RWPE2 (cell line): ENCODE results near the gene MON2.

Experiments used
- ATAC-seq: fragments of 200-7000 bp; cut with Tn5 transposase; 3 replicates; pipeline ENCODE4 v1.9.1; 2021; ENCODE audit warnings: low read depth
- DNase-seq: peaks from one replicate; pipeline ENCODE4 v3.0.0-alpha.2; 2020; ENCODE audit warnings: low spot score
- H3K27ac ChIP-seq: fragments of 450-650 bp; 2 replicates; pipeline ENCODE4 v1.5.1; 2017; ENCODE audit warnings: mild to moderate bottlenecking; ENCODE audit not compliant: poor library complexity, severe bottlenecking
- H3K27me3 ChIP-seq: fragments of 250-450 bp; sonication (Bioruptor Pico); 2 replicates; pipeline ENCODE4 v1.5.1; 2021; ENCODE audit warnings: mild to moderate bottlenecking, moderate library complexity; ENCODE audit not compliant: insufficient read depth, poor library complexity, severe bottlenecking
- H3K36me3 ChIP-seq: fragments of 250-450 bp; sonication (Bioruptor Pico); 2 replicates; pipeline ENCODE4 v1.5.1; 2020; ENCODE audit warnings: low read depth, mild to moderate bottlenecking, moderate library complexity
- H3K4me1 ChIP-seq: fragments of 250-450 bp; sonication (Bioruptor Pico); 2 replicates; pipeline ENCODE4 v1.5.1; 2021; ENCODE audit warnings: mild to moderate bottlenecking, moderate library complexity; ENCODE audit not compliant: insufficient read depth, poor library complexity, severe bottlenecking
- H3K4me3 ChIP-seq: fragments of 250-450 bp; sonication (Bioruptor Pico); 2 replicates; pipeline ENCODE4 v1.5.1; 2021; ENCODE audit warnings: mild to moderate bottlenecking, moderate library complexity; ENCODE audit not compliant: severe bottlenecking
- H3K9me3 ChIP-seq: fragments of 250-450 bp; sonication (Bioruptor Pico); 2 replicates; pipeline ENCODE4 v1.5.1; 2021; ENCODE audit warnings: mild to moderate bottlenecking, moderate library complexity; ENCODE audit not compliant: severe bottlenecking
- CTCF ChIP-seq: fragments of 450-650 bp; IDR thresholded peaks from one replicate; pipeline ENCODE4 v1.5.1; 2017; ENCODE audit warnings: mild to moderate bottlenecking, moderate library complexity; ENCODE audit not compliant: poor library complexity, severe bottlenecking

The MON2 gene

GRCh38 chr12:62582065-62582366 lies 115.4 kb downstream of the MON2 start:
- H3K27me3 ChIP-seq = no peaks in the 10 kb centered on the region
- no peak overlapping the region for H3K27ac ChIP-seq
- H3K4me3 ChIP-seq = no peak overlapping the region
- ATAC-seq (no peak), DNase-seq (no peak)
- peaks cover 29% of the 10 kb centered on the region for H3K36me3 ChIP-seq
- peak; percentile 59 for TF ChIP-seq CTCF
- H3K4me1 ChIP-seq = no peaks in the 10 kb centered on the region
- no peaks in the 10 kb centered on the region for H3K9me3 ChIP-seq

- Histone ChIP-seq H3K27ac (no peak overlapping the region), H3K27me3 (no peaks in the 10 kb centered on the region), H3K36me3 (peaks cover 39% of the 10 kb centered on the region), H3K9me3 (no peaks in the 10 kb centered on the region), H3K4me3 (no peak overlapping the region), H3K4me1 (no peaks in the 10 kb centered on the region)
- ATAC-seq = no peak
- TF ChIP-seq CTCF = no peak
- no peak for DNase-seq
Observed at GRCh38 chr12:62584619-62585018, 118.0 kb downstream of the MON2 start.

- no peak for TF ChIP-seq CTCF
- no peak for DNase-seq
- H3K36me3 ChIP-seq = peaks cover 37% of the 10 kb centered on the region
- no peak overlapping the region for H3K27ac ChIP-seq
- no peaks in the 10 kb centered on the region for H3K4me1 ChIP-seq
- no peak for ATAC-seq
- no peaks in the 10 kb centered on the region for H3K9me3 ChIP-seq
- no peak overlapping the region for H3K4me3 ChIP-seq
- H3K27me3 ChIP-seq = no peaks in the 10 kb centered on the region
Observed at GRCh38 chr12:62586850-62587249, 120.2 kb downstream of the MON2 start.

- Histone ChIP-seq H3K27me3 (no peaks in the 10 kb centered on the region), H3K36me3 (peaks cover 38% of the 10 kb centered on the region), H3K9me3 (no peaks in the 10 kb centered on the region), H3K27ac (no peak overlapping the region), H3K4me1 (no peaks in the 10 kb centered on the region), H3K4me3 (no peak overlapping the region)
- no peak for ATAC-seq
- DNase-seq = no peak
- TF ChIP-seq CTCF = no peak
Observed at GRCh38 chr12:62588916-62589315, 122.3 kb downstream of the MON2 start.

GRCh38 chr12:62597253-62597652 lies 130.6 kb downstream of the MON2 start:
- Histone ChIP-seq H3K4me1 (peaks cover 7% of the 10 kb centered on the region), H3K4me3 (no peak overlapping the region), H3K36me3 (peaks cover 5% of the 10 kb centered on the region; the same call in 1 of the 2 replicates), H3K27me3 (no peaks in the 10 kb centered on the region), H3K27ac (no peak overlapping the region), H3K9me3 (no peaks in the 10 kb centered on the region)
- DNase-seq (no peak), ATAC-seq (no peak)
- no peak for TF ChIP-seq CTCF
